Progenitor cell of endocrine pancreas (in vitro differentiated cells): ENCODE results near the gene UST. TPM values are rescaled to one million over a fixed set of nuclear protein-coding genes. Genes with fewer than 3 reads are reported as not detected.

ENCODE experiments used
- DNase-seq: peaks from one replicate; pipeline ENCODE4 v3.0.0; 2021; ENCODE audit warnings: low spot score; ENCODE audit not compliant: unreplicated experiment
- H3K27ac Mint-ChIP-seq: 2 replicates; pipeline ENCODE4 v1.8.0; 2021; ENCODE audit warnings: mild to moderate bottlenecking, moderate library complexity, mixed read lengths
- H3K27me3 Mint-ChIP-seq: 2 replicates; pipeline ENCODE4 v1.8.0; 2021; ENCODE audit warnings: mixed read lengths
- H3K36me3 Mint-ChIP-seq: 2 replicates; pipeline ENCODE4 v1.8.0; 2022; ENCODE audit warnings: mixed read lengths; ENCODE audit not compliant: insufficient read depth
- H3K4me1 Mint-ChIP-seq: 2 replicates; pipeline ENCODE4 v1.8.0; 2021; ENCODE audit warnings: low read depth, mixed read lengths
- H3K4me3 Mint-ChIP-seq: 2 replicates; pipeline ENCODE4 v1.8.0; 2021; ENCODE audit warnings: low read depth, mild to moderate bottlenecking, moderate library complexity, mixed read lengths
- H3K9me3 Mint-ChIP-seq: 2 replicates; pipeline ENCODE4 v1.8.0; 2021; ENCODE audit warnings: low read depth, mixed read lengths
- total RNA-seq: library from RNA; stranded (reverse); gene quantifications from 2 replicates; pipeline ENCODE4 v1.2.1, GENCODE V29; 2021
- TF ChIP-seq, protein P1 (sequence below): fragments of 200-600 bp; sonication (generic); IDR thresholded peaks from one replicate; pipeline ENCODE4 v1.5.0; 2021; ENCODE audit warnings: antibody characterized with exemption, mild to moderate bottlenecking; ENCODE audit not compliant: unreplicated experiment

The UST gene
- total RNA-seq, 1 donor from 2014 or later, result 2.9 TPM

DNA sequence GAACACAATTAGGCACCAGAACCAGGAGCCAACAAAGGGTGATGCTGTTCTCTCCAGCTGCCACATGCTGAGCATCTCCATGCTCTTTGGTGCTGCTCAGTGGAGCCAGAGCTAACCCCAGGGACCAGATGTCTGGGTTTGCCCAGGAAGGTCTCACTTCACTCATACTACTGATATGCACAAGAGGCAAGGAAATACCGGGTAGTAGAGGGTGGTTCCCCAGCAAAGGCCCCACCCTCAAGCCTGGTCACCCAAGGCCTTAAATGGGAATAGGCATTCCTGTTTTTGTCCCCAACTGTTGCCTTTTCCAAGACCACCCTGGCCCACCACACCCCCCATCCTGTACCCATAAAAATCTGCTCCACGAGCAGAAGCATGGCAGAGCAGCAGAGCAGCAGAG is 366.1 kb downstream of the UST start:
- H3K9me3 Mint-ChIP-seq, result peaks cover 7% of the 10 kb centered on the region
- no peaks in the 10 kb centered on the region for H3K4me1 Mint-ChIP-seq
- peaks cover 22% of the 10 kb centered on the region for H3K27me3 Mint-ChIP-seq
- H3K4me3 Mint-ChIP-seq, result no peak overlapping the region
- no peak for DNase-seq
- TF ChIP-seq, protein P1, sequence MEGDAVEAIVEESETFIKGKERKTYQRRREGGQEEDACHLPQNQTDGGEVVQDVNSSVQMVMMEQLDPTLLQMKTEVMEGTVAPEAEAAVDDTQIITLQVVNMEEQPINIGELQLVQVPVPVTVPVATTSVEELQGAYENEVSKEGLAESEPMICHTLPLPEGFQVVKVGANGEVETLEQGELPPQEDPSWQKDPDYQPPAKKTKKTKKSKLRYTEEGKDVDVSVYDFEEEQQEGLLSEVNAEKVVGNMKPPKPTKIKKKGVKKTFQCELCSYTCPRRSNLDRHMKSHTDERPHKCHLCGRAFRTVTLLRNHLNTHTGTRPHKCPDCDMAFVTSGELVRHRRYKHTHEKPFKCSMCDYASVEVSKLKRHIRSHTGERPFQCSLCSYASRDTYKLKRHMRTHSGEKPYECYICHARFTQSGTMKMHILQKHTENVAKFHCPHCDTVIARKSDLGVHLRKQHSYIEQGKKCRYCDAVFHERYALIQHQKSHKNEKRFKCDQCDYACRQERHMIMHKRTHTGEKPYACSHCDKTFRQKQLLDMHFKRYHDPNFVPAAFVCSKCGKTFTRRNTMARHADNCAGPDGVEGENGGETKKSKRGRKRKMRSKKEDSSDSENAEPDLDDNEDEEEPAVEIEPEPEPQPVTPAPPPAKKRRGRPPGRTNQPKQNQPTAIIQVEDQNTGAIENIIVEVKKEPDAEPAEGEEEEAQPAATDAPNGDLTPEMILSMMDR, result no peak
- no peaks in the 10 kb centered on the region for H3K36me3 Mint-ChIP-seq
- H3K27ac Mint-ChIP-seq, result no peak overlapping the region

DNA sequence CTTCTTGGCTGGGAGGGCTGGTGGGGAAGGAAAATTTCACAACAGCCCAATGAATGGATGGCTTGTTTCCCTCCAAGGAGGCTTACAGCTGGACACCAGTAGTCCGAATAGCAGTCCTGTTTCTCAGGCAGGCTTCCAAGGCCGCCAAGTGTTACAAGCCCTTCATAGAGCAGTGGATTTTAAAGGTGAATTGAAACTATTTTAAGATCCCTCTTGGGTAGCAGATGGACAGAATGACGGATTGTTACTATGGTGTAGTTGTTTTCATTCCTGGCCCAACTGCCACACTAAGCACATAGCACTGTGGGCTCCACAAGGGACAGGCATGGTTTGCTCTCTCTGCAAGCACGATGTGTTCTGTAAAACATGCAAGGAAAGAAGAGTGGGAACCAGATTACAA is 367.3 kb downstream of the UST start:
- no peaks in the 10 kb centered on the region for H3K36me3 Mint-ChIP-seq
- peaks cover 18% of the 10 kb centered on the region for H3K27me3 Mint-ChIP-seq
- TF ChIP-seq, protein P1, result no peak
- no peak overlapping the region for H3K27ac Mint-ChIP-seq
- peaks cover 7% of the 10 kb centered on the region for H3K9me3 Mint-ChIP-seq
- no peaks in the 10 kb centered on the region for H3K4me1 Mint-ChIP-seq
- H3K4me3 Mint-ChIP-seq, result no peak overlapping the region
- DNase-seq, result no peak

DNA sequence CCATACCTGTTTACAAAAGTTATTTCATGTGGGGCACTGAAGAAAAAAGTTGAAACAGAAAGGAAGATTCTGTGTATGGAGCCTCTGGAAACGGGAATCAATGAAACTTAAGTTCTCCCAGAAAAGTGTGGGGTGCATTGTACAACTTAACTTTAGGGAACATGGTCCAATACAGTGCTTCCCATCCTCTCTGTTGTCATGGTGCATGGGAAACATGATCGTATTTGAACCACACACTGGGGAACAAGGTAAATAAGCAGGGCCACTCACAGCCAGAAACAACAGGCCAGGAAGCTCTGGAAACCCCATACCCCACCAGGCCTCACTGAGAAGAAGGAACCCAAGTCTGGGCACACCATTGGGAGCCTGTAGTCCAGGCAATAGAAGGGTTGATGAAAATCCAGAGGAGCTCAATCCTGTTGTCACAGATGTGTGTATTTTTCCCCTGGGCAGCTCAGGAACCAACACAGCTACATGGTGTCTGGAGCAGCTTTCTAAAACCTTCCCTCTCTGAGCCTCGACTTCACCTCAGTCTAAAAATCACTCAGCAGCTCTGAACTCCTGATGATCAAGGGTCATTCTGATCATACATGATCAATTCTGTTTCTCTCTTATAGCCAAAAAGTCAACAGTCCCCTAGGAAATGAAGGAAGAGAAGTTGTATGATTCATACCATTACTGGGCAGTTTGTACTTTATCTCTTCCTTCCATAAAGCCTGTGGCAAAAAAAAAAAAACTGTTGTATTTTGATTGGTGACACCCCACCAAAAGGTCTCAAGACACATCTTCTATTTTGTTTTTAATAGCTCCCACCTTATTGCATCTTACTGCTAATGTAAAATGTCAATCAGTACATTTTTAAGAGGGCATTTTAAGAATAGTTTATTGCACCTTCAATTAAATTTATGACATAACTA is 372.2 kb downstream of the UST start:
- peaks cover 8% of the 10 kb centered on the region for H3K27me3 Mint-ChIP-seq
- no peak for DNase-seq
- H3K4me1 Mint-ChIP-seq, result no peaks in the 10 kb centered on the region
- H3K4me3 Mint-ChIP-seq, result no peak overlapping the region
- TF ChIP-seq, protein P1, result no peak
- no peak overlapping the region for H3K27ac Mint-ChIP-seq
- H3K36me3 Mint-ChIP-seq, result no peaks in the 10 kb centered on the region
- H3K9me3 Mint-ChIP-seq, result peaks cover 7% of the 10 kb centered on the region

DNA sequence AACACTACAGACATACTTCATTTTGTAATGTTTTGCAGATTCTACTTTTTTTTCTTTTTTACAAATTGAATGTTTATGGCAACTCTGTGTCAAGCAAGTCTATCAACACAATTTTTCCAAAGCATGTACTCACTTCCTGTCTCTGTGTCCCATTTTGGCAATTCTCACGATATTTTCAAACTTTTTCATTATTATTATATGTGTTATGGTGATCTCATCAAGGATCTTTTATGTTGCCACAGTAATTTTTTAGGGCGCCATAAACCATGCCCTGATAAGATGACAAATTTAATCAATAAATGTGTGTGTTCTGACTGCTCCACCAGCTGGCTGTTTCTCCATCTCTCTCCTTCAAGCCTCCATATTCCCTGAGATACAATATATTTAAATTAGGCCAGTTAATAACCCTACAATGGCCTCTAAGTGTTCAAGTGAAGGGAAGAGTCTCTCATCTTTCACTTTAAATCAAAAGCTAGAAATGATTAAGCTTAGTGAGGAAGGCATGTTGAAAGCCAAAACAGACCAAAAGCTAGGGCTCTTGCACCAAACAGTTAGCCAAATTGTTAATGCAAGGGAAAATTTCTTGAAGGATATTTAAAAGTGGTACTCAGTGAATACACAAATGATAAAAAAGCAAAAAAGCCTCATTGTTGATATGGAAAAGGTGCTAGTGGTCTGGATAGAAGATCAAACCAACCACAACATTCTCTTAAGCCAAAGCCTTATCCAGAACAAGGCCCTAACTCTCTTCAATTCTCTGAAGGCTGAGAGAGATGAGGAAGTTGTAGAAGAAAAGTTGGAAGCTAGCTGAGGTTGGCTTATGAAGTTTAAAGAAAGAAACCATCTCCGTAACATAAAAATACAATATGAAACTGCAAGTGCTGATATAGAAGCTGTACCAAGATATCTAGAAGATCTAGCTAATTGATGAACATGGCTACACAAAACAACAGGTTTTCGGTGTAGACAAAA is 376.3 kb downstream of the UST start:
- Mint-ChIP-seq H3K27me3 (peaks cover 4% of the 10 kb centered on the region), H3K27ac (no peak overlapping the region), H3K4me1 (no peaks in the 10 kb centered on the region), H3K36me3 (no peaks in the 10 kb centered on the region), H3K4me3 (no peak overlapping the region), H3K9me3 (peaks cover 16% of the 10 kb centered on the region)
- TF ChIP-seq, protein P1, result no peak
- no peak for DNase-seq

DNA sequence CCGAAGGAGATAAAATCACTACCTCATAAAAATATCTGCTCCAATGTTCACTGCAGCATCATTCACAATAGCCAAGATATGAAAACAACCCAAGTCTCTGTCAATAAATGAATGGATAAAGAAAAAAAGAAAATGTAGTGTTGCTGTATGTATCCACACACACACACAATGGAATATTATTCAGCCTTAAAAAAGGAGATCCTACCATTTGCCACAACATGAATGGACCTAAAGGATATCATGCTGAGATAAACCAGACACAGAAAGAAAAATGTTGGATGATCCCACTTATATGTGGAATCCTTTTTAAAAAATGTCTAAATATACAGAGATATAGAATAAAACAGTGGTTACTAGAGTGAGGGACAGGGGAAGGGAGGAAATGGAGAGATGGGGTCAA is 378.5 kb downstream of the UST start:
- no peaks in the 10 kb centered on the region for H3K36me3 Mint-ChIP-seq
- H3K4me1 Mint-ChIP-seq, result peaks cover 4% of the 10 kb centered on the region
- no peak overlapping the region for H3K27ac Mint-ChIP-seq
- H3K9me3 Mint-ChIP-seq, result peaks cover 16% of the 10 kb centered on the region
- no peak for DNase-seq
- H3K4me3 Mint-ChIP-seq, result no peak overlapping the region
- TF ChIP-seq, protein P1, result no peak
- no peaks in the 10 kb centered on the region for H3K27me3 Mint-ChIP-seq
